Keratinocyte (primary cell): ENCODE results near the gene MAPRE3.

Experiments used
- EZH2 ChIP-seq: IDR thresholded peaks from one replicate; pipeline ENCODE4 v1.6.1; 2012; ENCODE audit warnings: inconsistent platforms, mild to moderate bottlenecking, low read length, moderate library complexity
- TF ChIP-seq, protein P1 (sequence below), 3 experiments: IDR thresholded peaks in 1 of 3; conservative IDR thresholded peaks in 1 of 3; optimal IDR thresholded peaks in 1 of 3; 2 replicates in 2 of 3; 3 replicates in 1 of 3; pipeline versions ENCODE3 to v1.5.1; 2011; ENCODE audit warnings: low read length in 3 of 3, mild to moderate bottlenecking in 3 of 3, moderate library complexity in 2 of 3, control low read depth in 1 of 3, inconsistent platforms in 1 of 3; ENCODE audit not compliant: insufficient read depth in 2 of 3; ENCODE audit errors: extremely low read depth in 1 of 3

DNA sequence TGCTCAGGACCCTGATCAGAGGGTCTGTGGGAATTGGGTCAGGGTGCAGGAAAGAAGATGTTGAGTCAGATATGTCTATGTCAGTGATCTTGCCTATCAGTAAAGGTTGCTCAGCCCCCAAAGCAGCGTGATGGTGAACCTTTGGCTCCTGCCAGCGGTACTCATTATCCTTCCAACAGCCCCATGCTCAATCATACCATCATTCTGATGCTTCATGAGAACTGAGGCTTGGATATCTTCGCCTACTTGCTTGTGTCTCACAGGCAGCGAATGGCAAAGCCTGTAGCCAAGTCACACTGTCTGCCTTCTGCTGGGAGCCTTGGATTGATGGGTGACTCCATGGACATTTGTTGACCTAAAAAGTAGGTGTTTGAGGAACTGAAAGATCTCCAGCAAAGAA, 43.3 kb downstream of the MAPRE3 start:
- TF ChIP-seq, protein P1, sequence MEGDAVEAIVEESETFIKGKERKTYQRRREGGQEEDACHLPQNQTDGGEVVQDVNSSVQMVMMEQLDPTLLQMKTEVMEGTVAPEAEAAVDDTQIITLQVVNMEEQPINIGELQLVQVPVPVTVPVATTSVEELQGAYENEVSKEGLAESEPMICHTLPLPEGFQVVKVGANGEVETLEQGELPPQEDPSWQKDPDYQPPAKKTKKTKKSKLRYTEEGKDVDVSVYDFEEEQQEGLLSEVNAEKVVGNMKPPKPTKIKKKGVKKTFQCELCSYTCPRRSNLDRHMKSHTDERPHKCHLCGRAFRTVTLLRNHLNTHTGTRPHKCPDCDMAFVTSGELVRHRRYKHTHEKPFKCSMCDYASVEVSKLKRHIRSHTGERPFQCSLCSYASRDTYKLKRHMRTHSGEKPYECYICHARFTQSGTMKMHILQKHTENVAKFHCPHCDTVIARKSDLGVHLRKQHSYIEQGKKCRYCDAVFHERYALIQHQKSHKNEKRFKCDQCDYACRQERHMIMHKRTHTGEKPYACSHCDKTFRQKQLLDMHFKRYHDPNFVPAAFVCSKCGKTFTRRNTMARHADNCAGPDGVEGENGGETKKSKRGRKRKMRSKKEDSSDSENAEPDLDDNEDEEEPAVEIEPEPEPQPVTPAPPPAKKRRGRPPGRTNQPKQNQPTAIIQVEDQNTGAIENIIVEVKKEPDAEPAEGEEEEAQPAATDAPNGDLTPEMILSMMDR (optimal IDR thresholded peaks at IDR 0.05 in 1 of 3, IDR thresholded peaks at IDR 0.05 in 1 of 3, conservative IDR thresholded peaks at IDR 0.05 in 1 of 3; ENCODE audit: extremely low read depth in 1 of 3, insufficient read depth in 2 of 3, low read length in 3 of 3), result no peak
- TF ChIP-seq EZH2, result no peak
